DND-41 (cell line): ENCODE measurements around the gene RPH3AL.

Experiments used
- CTCF ChIP-seq: IDR thresholded peaks from 2 replicates; pipeline ENCODE4 v1.5.1; 2012; ENCODE audit warnings: borderline replicate concordance, low read length, moderate library complexity, mild to moderate bottlenecking; ENCODE audit not compliant: poor library complexity, severe bottlenecking; ENCODE audit errors: extremely low read depth
- EZH2 ChIP-seq: IDR thresholded peaks from 3 replicates; pipeline ENCODE4 v1.6.1; 2012; ENCODE audit warnings: borderline replicate concordance, low read depth, mild to moderate bottlenecking, moderate library complexity, low read length, inconsistent platforms; ENCODE audit not compliant: severe bottlenecking

GRCh38 chr17:214881-215331, 137.7 kb downstream of the RPH3AL start:
- TF ChIP-seq CTCF (no peak), EZH2 (no peak)
